HL-60 (cell line): Measurements from ENCODE around the gene DENND1A.

Experiments used
- DNase-seq, 2 experiments: peaks; one replicate each; pipeline ENCODE4 v3.0.0-alpha.2; 2010 to 2020; ENCODE audit warnings: low read depth in 1 of 2, low spot score in 1 of 2
- H3K27ac ChIP-seq: fragments of 250-450 bp; sonication (Bioruptor Pico); replicated peaks from 2 replicates; pipeline ENCODE4 v1.5.1; 2020; ENCODE audit warnings: mild to moderate bottlenecking, moderate library complexity
- H3K27me3 ChIP-seq: fragments of 250-450 bp; sonication (Bioruptor Pico); 2 replicates; pipeline ENCODE4 v1.5.1; 2021; ENCODE audit warnings: mild to moderate bottlenecking, moderate library complexity; ENCODE audit not compliant: insufficient read depth, poor library complexity, severe bottlenecking
- H3K4me3 ChIP-seq: replicated peaks from 2 replicates; pipeline ENCODE4 v1.5.1; 2011; ENCODE audit warnings: mild to moderate bottlenecking, control low read depth, low read length; ENCODE audit not compliant: insufficient read depth
- CTCF ChIP-seq: IDR thresholded peaks from one replicate; pipeline ENCODE4 v1.5.1; 2011; ENCODE audit warnings: low read length, control low read depth, inconsistent platforms; ENCODE audit not compliant: insufficient read depth
- GABPA ChIP-seq: IDR thresholded peaks from 2 replicates; pipeline ENCODE4 v1.6.1; 2012; ENCODE audit warnings: low read depth
- POLR2AphosphoS5 ChIP-seq: IDR thresholded peaks from 2 replicates; pipeline ENCODE4 v1.6.1; 2012; ENCODE audit warnings: low read depth
- REST ChIP-seq: IDR thresholded peaks from 2 replicates; pipeline ENCODE4 v1.6.1; 2012; ENCODE audit warnings: low read depth; ENCODE audit not compliant: insufficient replicate concordance
- SPI1 ChIP-seq: IDR thresholded peaks from 2 replicates; pipeline ENCODE4 v1.6.1; 2012; ENCODE audit warnings: low read depth, mild to moderate bottlenecking, borderline replicate concordance

The DENND1A gene

DNA sequence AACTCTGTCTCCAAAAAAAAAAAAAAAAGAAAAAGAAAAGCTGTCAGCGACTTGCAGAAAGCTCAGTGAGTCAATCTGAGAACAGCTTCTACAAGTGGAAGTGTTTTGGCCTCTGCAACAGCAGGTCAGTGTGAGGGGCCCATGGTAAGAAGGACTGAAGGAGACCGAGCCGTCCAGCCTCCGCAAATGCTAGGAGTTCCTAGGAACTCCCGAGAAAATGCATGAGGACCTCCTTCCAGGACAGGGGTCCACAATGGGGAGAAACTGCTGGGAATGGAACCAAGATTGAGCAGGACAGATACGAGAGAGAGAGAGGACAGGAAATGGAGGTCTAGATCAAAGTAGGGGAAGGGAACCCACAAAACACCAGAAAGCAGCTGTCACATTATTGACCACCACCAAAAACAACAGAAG lies 393.5 kb downstream of the DENND1A start:
- TF ChIP-seq GABPA: no peak
- no peak for TF ChIP-seq POLR2AphosphoS5
- H3K4me3 ChIP-seq: no peak overlapping the region
- H3K27ac ChIP-seq: no peak overlapping the region

DNA sequence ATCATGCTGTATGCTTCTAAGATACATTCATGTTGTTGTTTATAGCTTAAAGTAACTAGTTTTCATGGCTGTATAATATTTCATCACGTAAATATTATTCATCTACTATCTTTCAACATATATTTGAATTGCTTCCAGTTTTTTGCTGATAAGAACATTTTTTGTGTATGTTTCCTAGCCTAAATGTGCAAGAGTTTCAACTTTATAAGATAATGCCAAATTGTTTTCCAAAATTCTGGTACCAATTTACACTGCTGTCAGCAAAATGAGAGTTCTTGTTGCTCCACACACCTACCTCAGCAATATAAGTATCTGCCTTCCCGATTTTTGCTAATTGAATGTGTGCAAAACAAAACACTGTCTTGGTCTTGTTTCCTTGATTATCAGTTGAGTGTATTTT lies 395.6 kb downstream of the DENND1A start:
- no peak overlapping the region for H3K27ac ChIP-seq
- TF ChIP-seq CTCF: no peak
- no peak for TF ChIP-seq REST
- TF ChIP-seq GABPA: no peak
- no peak for TF ChIP-seq POLR2AphosphoS5
- TF ChIP-seq SPI1: no peak
- DNase-seq: no peak
- no peaks in the 10 kb centered on the region for H3K27me3 ChIP-seq
- H3K4me3 ChIP-seq: no peak overlapping the region

More for the DNA sequence above, 393.5 kb downstream of the DENND1A start:
- DNase-seq: no peak
- H3K27me3 ChIP-seq: no peaks in the 10 kb centered on the region

DNA sequence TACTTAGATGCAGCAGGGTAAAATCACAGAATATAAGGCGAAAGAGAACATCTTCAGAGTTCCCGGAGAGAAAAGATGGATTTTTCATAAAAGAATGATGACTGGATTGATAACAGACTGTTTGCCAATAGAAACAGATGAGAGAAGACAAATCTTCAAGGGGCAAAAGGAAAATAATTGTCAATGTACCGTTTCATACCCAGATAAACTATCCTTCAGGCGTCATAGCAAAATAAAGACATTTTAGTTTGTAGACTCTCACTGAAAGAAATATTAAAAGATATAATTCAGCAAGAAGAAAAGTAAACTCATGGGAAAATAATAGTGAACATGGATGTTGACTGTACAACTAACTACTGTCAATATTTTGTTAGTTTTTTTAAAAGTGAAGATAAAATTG lies 399.7 kb downstream of the DENND1A start:
- TF ChIP-seq POLR2AphosphoS5 (no peak), REST (no peak), CTCF (no peak), SPI1 (no peak), GABPA (no peak)
- H3K27me3 ChIP-seq: no peaks in the 10 kb centered on the region
- DNase-seq: no peak
- H3K27ac ChIP-seq: no peak overlapping the region
- no peak overlapping the region for H3K4me3 ChIP-seq

- H3K27me3 ChIP-seq: no peaks in the 10 kb centered on the region
- no peak overlapping the region for H3K27ac ChIP-seq
- TF ChIP-seq GABPA: no peak
- no peak for TF ChIP-seq POLR2AphosphoS5
- no peak for DNase-seq
- no peak overlapping the region for H3K4me3 ChIP-seq
These were observed 401.4 kb downstream of the DENND1A start for GRCh38 chr9:123528501-123528900.

GRCh38 chr9:123527981-123528380 lies 401.9 kb downstream of the DENND1A start:
- Histone ChIP-seq H3K4me3 (no peak overlapping the region), H3K27me3 (no peaks in the 10 kb centered on the region), H3K27ac (no peak overlapping the region)
- no peak for DNase-seq
- TF ChIP-seq GABPA (no peak), POLR2AphosphoS5 (no peak), REST (no peak), CTCF (no peak), SPI1 (no peak)
